SK-N-SH (cell line): Measurements from ENCODE around the gene NPAS3. TPM values are rescaled to one million over a fixed set of nuclear protein-coding genes. Genes with fewer than 3 reads are reported as not detected.

Experiments used
- CTCF ChIA-PET: fragments of 300-600, 350-600 bp; formaldehyde crosslinking; extraction: SDS; loops from one replicate; lab custom pipeline; 2021; lab: Yijun Ruan, JAX
- POLR2A ChIA-PET: fragments of 350-600 bp; sonication (Branson Sonifier 250); formaldehyde crosslinking; extraction: SDS; loops from one replicate; lab custom pipeline; 2020; ENCODE audit warnings: antibody characterized with exemption, inconsistent platforms; lab: Yijun Ruan, JAX
- DNase-seq: peaks from one replicate; pipeline ENCODE4 v3.0.0; 2012
- H2AFZ ChIP-seq: fragments of 200-600 bp; sonication (generic); 2 replicates; pipeline ENCODE4 v1.8.1; 2016; ENCODE audit warnings: antibody characterized with exemption, mild to moderate bottlenecking, low read depth
- H3F3A ChIP-seq: fragments of 200-600 bp; sonication (generic); replicated peaks from 2 replicates; pipeline ENCODE3; 2016; ENCODE audit warnings: antibody characterized with exemption, mild to moderate bottlenecking; ENCODE audit not compliant: insufficient read depth
- H3K27ac ChIP-seq, 2 experiments: fragments of 200-500 bp in 1 of 2; fragments of 200-600 bp in 1 of 2; sonication (Bioruptor generic) in 1 of 2; sonication (generic), shearing (Covaris generic) in 1 of 2; 2 replicates each; pipeline versions ENCODE4 v1.5.1 to v1.6.1; 2014 to 2016; ENCODE audit warnings: low read depth in 2 of 2, inconsistent platforms in 1 of 2, low read length in 1 of 2, mild to moderate bottlenecking in 1 of 2, mixed read lengths in 1 of 2
- H3K27me3 ChIP-seq: fragments of 200-600 bp; sonication (generic), shearing (Covaris generic); 2 replicates; pipeline ENCODE4 v1.6.1; 2016; ENCODE audit warnings: mixed run types; ENCODE audit not compliant: insufficient read depth
- H3K36me3 ChIP-seq, 2 experiments: fragments of 200-500 bp in 1 of 2; fragments of 200-600 bp in 1 of 2; sonication (Bioruptor generic) in 1 of 2; sonication (generic) in 1 of 2; replicated peaks in 1 of 2; 2 replicates each; pipeline versions ENCODE3 to v1.5.1; 2014 to 2016; ENCODE audit warnings: low read length in 1 of 2, mild to moderate bottlenecking in 1 of 2; ENCODE audit not compliant: insufficient read depth in 2 of 2, control insufficient read depth in 1 of 2
- H3K4me1 ChIP-seq, 2 experiments: fragments of 200-500 bp in 1 of 2; fragments of 200-600 bp in 1 of 2; sonication (Bioruptor generic) in 1 of 2; sonication (generic), shearing (Covaris generic) in 1 of 2; 2 replicates each; pipeline versions ENCODE4 v1.5.1 to v1.6.1; 2014 to 2016; ENCODE audit warnings: low read depth in 1 of 2, low read length in 1 of 2, mixed run types in 1 of 2; ENCODE audit not compliant: insufficient read depth in 2 of 2, control insufficient read depth in 1 of 2
- H3K4me2 ChIP-seq: fragments of 200-600 bp; sonication (generic), shearing (Covaris generic); 2 replicates; pipeline ENCODE4 v1.6.1; 2017; ENCODE audit warnings: mixed run types
- H3K4me3 ChIP-seq, 2 experiments: fragments of 200-500 bp in 1 of 2; fragments of 200-600 bp in 1 of 2; sonication (Bioruptor generic) in 1 of 2; sonication (generic), shearing (Covaris generic) in 1 of 2; 2 replicates each; pipeline versions ENCODE4 v1.5.1 to v1.8.1; 2014 to 2016; ENCODE audit warnings: low read depth in 2 of 2, inconsistent platforms in 1 of 2, low read length in 1 of 2, mild to moderate bottlenecking in 1 of 2, mixed read lengths in 1 of 2, moderate library complexity in 1 of 2
- H3K79me2 ChIP-seq: fragments of 200-600 bp; sonication (generic); 2 replicates; pipeline ENCODE4 v1.8.1; 2017; ENCODE audit warnings: mild to moderate bottlenecking; ENCODE audit not compliant: insufficient read depth
- H3K9ac ChIP-seq: fragments of 200-600 bp; sonication (generic); 2 replicates; pipeline ENCODE4 v1.6.1; 2017; ENCODE audit warnings: mixed run types
- H3K9me2 ChIP-seq: fragments of 200-600 bp; sonication (generic); 2 replicates; pipeline ENCODE4 v1.6.1; 2017; ENCODE audit warnings: mixed run types
- H3K9me3 ChIP-seq: fragments of 200-600 bp; sonication (generic); 2 replicates; pipeline ENCODE4 v1.6.1; 2017; ENCODE audit warnings: mixed run types, mild to moderate bottlenecking, moderate library complexity
- H4K20me1 ChIP-seq: fragments of 200-600 bp; sonication (generic); 2 replicates; pipeline ENCODE4 v1.6.1; 2017; ENCODE audit warnings: mild to moderate bottlenecking, mixed run types; ENCODE audit not compliant: insufficient read depth
- CTCF ChIP-seq: fragments of 200-600 bp; sonication (generic); IDR thresholded peaks from 2 replicates; pipeline ENCODE4 v1.6.1; 2017; ENCODE audit warnings: antibody characterized with exemption, mild to moderate bottlenecking, moderate library complexity
- ELF1 ChIP-seq: IDR thresholded peaks from 2 replicates; pipeline ENCODE4 v1.4.0; 2012
- EP300 ChIP-seq, 2 experiments: IDR thresholded peaks; 2 replicates each; pipeline versions ENCODE4 v1.4.0 to v1.6.1; 2012; ENCODE audit warnings: borderline replicate concordance in 1 of 2, low read depth in 1 of 2, low read length in 1 of 2
- FOSL2 ChIP-seq: IDR thresholded peaks from 2 replicates; pipeline ENCODE4 v1.4.0; 2012; ENCODE audit warnings: low read depth, mild to moderate bottlenecking, moderate library complexity, borderline replicate concordance
- GATA2 ChIP-seq: sonication (generic); formaldehyde crosslinking; IDR thresholded peaks from 2 replicates; pipeline ENCODE4 v1.5.0; 2020; ENCODE audit warnings: mild to moderate bottlenecking, missing genetic modification reagents
- IRF3 ChIP-seq: fragments of 150-350 bp; IDR thresholded peaks from 2 replicates; pipeline ENCODE4 v1.6.1; 2016; ENCODE audit warnings: mild to moderate bottlenecking, low read depth, low read length
- PBX3 ChIP-seq: IDR thresholded peaks from 2 replicates; pipeline ENCODE4; 2012
- POLR2AphosphoS5 ChIP-seq: IDR thresholded peaks from 2 replicates; pipeline ENCODE4 v1.6.1; 2012; ENCODE audit warnings: low read depth, low read length
- RCOR1 ChIP-seq: fragments of 150-350 bp; IDR thresholded peaks from 2 replicates; pipeline ENCODE4 v1.6.1; 2017; ENCODE audit warnings: antibody characterized with exemption, low read length
- TAF1 ChIP-seq: IDR thresholded peaks from 2 replicates; pipeline ENCODE4 v1.6.1; 2012; ENCODE audit warnings: low read depth, mild to moderate bottlenecking, low read length, moderate library complexity, borderline replicate concordance
- TEAD4 ChIP-seq: IDR thresholded peaks from 2 replicates; pipeline ENCODE4 v1.4.0; 2012; ENCODE audit warnings: mild to moderate bottlenecking, borderline replicate concordance; ENCODE audit not compliant: insufficient read depth
- YY1 ChIP-seq: IDR thresholded peaks from 2 replicates; pipeline ENCODE4 v1.4.0; 2012; ENCODE audit warnings: low read depth, mild to moderate bottlenecking
- ZBTB33 ChIP-seq: IDR thresholded peaks from 2 replicates; pipeline ENCODE4 v1.4.0; 2012; ENCODE audit warnings: low read depth, borderline replicate concordance
- WGBS: methylation state at CpG from one replicate; pipeline ENCODE4 v1.1.6; 2017; ENCODE audit warnings: low lambda C conversion rate; 5-methylcytosine and 5-hydroxymethylcytosine counted together
- polyA plus RNA-seq, 3 experiments: library from polyadenylated mRNA; depleted of rRNA; stranded (reverse); fragments of >200 nt; gene quantifications; 2 replicates each; pipeline ENCODE4 v1.2.3, GENCODE V29; 2012

The NPAS3 gene
- polyA plus RNA-seq, 1 of the 3 experiments (the other 2 are of a cell fraction): 4.3 TPM

- POLR2A ChIA-PET: no interaction called here
- Histone ChIP-seq H3K9me2 (no peaks in the 10 kb centered on the region), H3K9ac (no peak overlapping the region), H4K20me1 (no peaks in the 10 kb centered on the region), H3K9me3 (no peaks in the 10 kb centered on the region), H3K27me3 (no peaks in the 10 kb centered on the region), H3K79me2 (no peaks in the 10 kb centered on the region), H3K4me1 (peaks cover 24 to 49% of the 10 kb centered on the region in 2 experiments), H3K36me3 (no peaks in the 10 kb centered on the region), H3K4me2 (peak overlapping the region; percentile 58; the same call in 1 of the 2 replicates), H3K4me3 (no peak overlapping the region), H2AFZ (no peak overlapping the region), H3F3A (peaks cover 24% of the 10 kb centered on the region), H3K27ac (peak overlapping the region; percentile 65 to 76; a peak in 3 of 4 replicates)
- WGBS: 52% methylated on average over 5 of the region's 5 CpGs
- TF ChIP-seq EP300 (IDR thresholded peaks at IDR 0.05; ENCODE audit: borderline replicate concordance in 1 of 2, low read depth in 1 of 2, low read length in 1 of 2) (peak in 1 of 2 experiments; percentile 9; a peak in 1 of 4 replicates), YY1 (no peak)
- CTCF ChIA-PET: interaction anchor here (1.6 kb wide), 1 partner anchor 222 kb away, joined by 7 read pairs; no protein-coding TSS in a partner anchor
- DNase-seq: no peak
Measured at GRCh38 chr14:33570694-33571310, 632.1 kb downstream of the NPAS3 start.

GRCh38 chr14:33573301-33573880 is 634.7 kb downstream of the NPAS3 start:
- H4K20me1 ChIP-seq: no peaks in the 10 kb centered on the region
- 72% methylated on average over 3 of the region's 3 CpGs for WGBS
- no peak overlapping the region for H2AFZ ChIP-seq
- H3F3A ChIP-seq: peaks cover 17% of the 10 kb centered on the region
- TF ChIP-seq ELF1: no peak
- TF ChIP-seq FOSL2: 0 out of 2 replicates have a peak, but pooled peaks have one; percentile 15
- TF ChIP-seq, all 33 proteins: peak for 1
- ChIA-PET CTCF (interaction anchor here (1.4 kb wide), 1 partner anchor 11 kb away, joined by 4 read pairs; no protein-coding TSS in a partner anchor), POLR2A (no interaction called here)
- Histone ChIP-seq H3K4me2 (no peak overlapping the region), H3K9ac (no peak overlapping the region), H3K9me3 (no peaks in the 10 kb centered on the region), H3K4me3 (no peak overlapping the region), H3K36me3 (no peaks in the 10 kb centered on the region), H3K9me2 (no peaks in the 10 kb centered on the region), H3K79me2 (no peaks in the 10 kb centered on the region), H3K27ac (no peak overlapping the region), H3K4me1 (peaks cover 21 to 28% of the 10 kb centered on the region in 2 experiments), H3K27me3 (no peaks in the 10 kb centered on the region)
- no peak for DNase-seq

GRCh38 chr14:33576014-33576413 is 637.3 kb downstream of the NPAS3 start:
- no peaks in the 10 kb centered on the region for H3K36me3 ChIP-seq
- POLR2A ChIA-PET: no interaction called here
- H3K79me2 ChIP-seq: no peaks in the 10 kb centered on the region
- H3K27ac ChIP-seq: no peak overlapping the region
- peaks cover 2 to 5% of the 10 kb centered on the region in 2 experiments for H3K4me1 ChIP-seq
- H4K20me1 ChIP-seq: no peaks in the 10 kb centered on the region
- no peaks in the 10 kb centered on the region for H3K27me3 ChIP-seq
- no peaks in the 10 kb centered on the region for H3K9me3 ChIP-seq
- no peak overlapping the region for H2AFZ ChIP-seq
- 84% methylated on average over 7 of the region's 7 CpGs for WGBS
- no peak for DNase-seq
- H3K4me3 ChIP-seq: no peak overlapping the region
- no peak overlapping the region for H3K9ac ChIP-seq
- H3F3A ChIP-seq: no peaks in the 10 kb centered on the region
- no peak overlapping the region for H3K4me2 ChIP-seq
- CTCF ChIA-PET: interaction anchor here (0.6 kb wide), 1 partner anchor 47 kb away, joined by 3 read pairs; no protein-coding TSS in a partner anchor
- H3K9me2 ChIP-seq: no peaks in the 10 kb centered on the region
- TF ChIP-seq RCOR1: no peak
- no peak for TF ChIP-seq TEAD4
- no peak for TF ChIP-seq ZBTB33
- TF ChIP-seq GATA2: no peak
- no peak for TF ChIP-seq POLR2AphosphoS5
- no peak for TF ChIP-seq PBX3
- no peak for TF ChIP-seq IRF3
- TF ChIP-seq ELF1: no peak
- TF ChIP-seq CTCF: no peak
- TF ChIP-seq TAF1: no peak
